Liver (tissue), 3 donors: ENCODE measurements around the gene PEX6.

Experiments
- CTCF ChIP-seq: fragments of 150-350 bp; IDR thresholded peaks from 2 replicates; pipeline ENCODE4 v1.5.1; 2017; ENCODE audit warnings: improper control_type of control experiment, low read depth, low read length; ENCODE audit not compliant: missing input control
- FOXA1 ChIP-seq: IDR thresholded peaks from 2 replicates; pipeline ENCODE4 v1.6.1; 2016; ENCODE audit warnings: antibody characterized with exemption
- GABPA ChIP-seq, 2 donors: IDR thresholded peaks in 1 of 2; conservative IDR thresholded peaks in 1 of 2; 2 replicates each; pipeline ENCODE4 v1.6.1; 2016; ENCODE audit warnings: antibody characterized with exemption in 2 of 2, mild to moderate bottlenecking in 1 of 2, moderate library complexity in 1 of 2
- HNF4G ChIP-seq: IDR thresholded peaks from 2 replicates; pipeline ENCODE4 v1.6.1; 2016; ENCODE audit warnings: antibody characterized with exemption
- RAD21 ChIP-seq, 2 donors: IDR thresholded peaks; 2 replicates each; pipeline ENCODE4 v1.6.1; 2016; ENCODE audit warnings: antibody characterized with exemption in 2 of 2, mild to moderate bottlenecking in 2 of 2
- RXRA ChIP-seq, 2 donors: IDR thresholded peaks; 2 replicates each; pipeline ENCODE4 v1.6.1; 2017 to 2018; ENCODE audit warnings: antibody characterized with exemption in 2 of 2, mild to moderate bottlenecking in 1 of 2
- TAF1 ChIP-seq: conservative IDR thresholded peaks from 2 replicates; pipeline ENCODE4 v1.6.1; 2016; ENCODE audit warnings: antibody characterized with exemption, mild to moderate bottlenecking
- YY1 ChIP-seq: IDR thresholded peaks from 2 replicates; pipeline ENCODE4 v1.6.1; 2016; ENCODE audit warnings: antibody characterized with exemption, mild to moderate bottlenecking
- TF ChIP-seq, protein P1 (sequence below): IDR thresholded peaks from 2 replicates; pipeline ENCODE4 v1.6.1; 2016; ENCODE audit warnings: antibody characterized with exemption, mild to moderate bottlenecking
- TF ChIP-seq, protein P2 (sequence below): IDR thresholded peaks from 2 replicates; pipeline ENCODE4 v1.6.1; 2016; ENCODE audit warnings: antibody characterized with exemption
- donor health status: healthy.
- donor health status: healthy.

- TF ChIP-seq TAF1: no peak
- TF ChIP-seq, protein P1, sequence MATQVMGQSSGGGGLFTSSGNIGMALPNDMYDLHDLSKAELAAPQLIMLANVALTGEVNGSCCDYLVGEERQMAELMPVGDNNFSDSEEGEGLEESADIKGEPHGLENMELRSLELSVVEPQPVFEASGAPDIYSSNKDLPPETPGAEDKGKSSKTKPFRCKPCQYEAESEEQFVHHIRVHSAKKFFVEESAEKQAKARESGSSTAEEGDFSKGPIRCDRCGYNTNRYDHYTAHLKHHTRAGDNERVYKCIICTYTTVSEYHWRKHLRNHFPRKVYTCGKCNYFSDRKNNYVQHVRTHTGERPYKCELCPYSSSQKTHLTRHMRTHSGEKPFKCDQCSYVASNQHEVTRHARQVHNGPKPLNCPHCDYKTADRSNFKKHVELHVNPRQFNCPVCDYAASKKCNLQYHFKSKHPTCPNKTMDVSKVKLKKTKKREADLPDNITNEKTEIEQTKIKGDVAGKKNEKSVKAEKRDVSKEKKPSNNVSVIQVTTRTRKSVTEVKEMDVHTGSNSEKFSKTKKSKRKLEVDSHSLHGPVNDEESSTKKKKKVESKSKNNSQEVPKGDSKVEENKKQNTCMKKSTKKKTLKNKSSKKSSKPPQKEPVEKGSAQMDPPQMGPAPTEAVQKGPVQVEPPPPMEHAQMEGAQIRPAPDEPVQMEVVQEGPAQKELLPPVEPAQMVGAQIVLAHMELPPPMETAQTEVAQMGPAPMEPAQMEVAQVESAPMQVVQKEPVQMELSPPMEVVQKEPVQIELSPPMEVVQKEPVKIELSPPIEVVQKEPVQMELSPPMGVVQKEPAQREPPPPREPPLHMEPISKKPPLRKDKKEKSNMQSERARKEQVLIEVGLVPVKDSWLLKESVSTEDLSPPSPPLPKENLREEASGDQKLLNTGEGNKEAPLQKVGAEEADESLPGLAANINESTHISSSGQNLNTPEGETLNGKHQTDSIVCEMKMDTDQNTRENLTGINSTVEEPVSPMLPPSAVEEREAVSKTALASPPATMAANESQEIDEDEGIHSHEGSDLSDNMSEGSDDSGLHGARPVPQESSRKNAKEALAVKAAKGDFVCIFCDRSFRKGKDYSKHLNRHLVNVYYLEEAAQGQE: no peak
- no peak for TF ChIP-seq CTCF
- no peak for TF ChIP-seq RAD21 (IDR thresholded peaks at IDR 0.05)
- no peak for TF ChIP-seq YY1
- TF ChIP-seq HNF4G: no peak
- TF ChIP-seq, protein P2, sequence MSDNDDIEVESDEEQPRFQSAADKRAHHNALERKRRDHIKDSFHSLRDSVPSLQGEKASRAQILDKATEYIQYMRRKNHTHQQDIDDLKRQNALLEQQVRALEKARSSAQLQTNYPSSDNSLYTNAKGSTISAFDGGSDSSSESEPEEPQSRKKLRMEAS: no peak
- no peak for TF ChIP-seq RXRA (IDR thresholded peaks at IDR 0.05)
- no peak for TF ChIP-seq FOXA1
- TF ChIP-seq GABPA (IDR thresholded peaks at IDR 0.05 in 1 of 2, conservative IDR thresholded peaks at IDR 0.05 in 1 of 2): no peak
Measured at GRCh38 chr6:42966571-42966970, 12.4 kb downstream of the PEX6 start.
